ENCODE measurements around the gene GAS6.

Gene GAS6

GRCh38 chr13:113816946-113817859, 46.7 kb downstream of the GAS6 start:
- peak; percentile 88 for TF ChIP-seq CTCF (IDR thresholded peaks at IDR 0.05; ENCODE audit: low read depth, low read length)
- no peak overlapping the region for H3K4me3 ChIP-seq (replicated peaks in 1 of 2; ENCODE audit: low read depth in 2 of 2, low read length in 2 of 2)
- peak; percentile 85 to 88 for DNase-seq (ENCODE audit: low read depth in 2 of 2)

- TF ChIP-seq CTCF (IDR thresholded peaks at IDR 0.05; ENCODE audit: low read depth, low read length): no peak
- no peak overlapping the region for H3K4me3 ChIP-seq (replicated peaks in 1 of 2; ENCODE audit: low read depth in 2 of 2, low read length in 2 of 2)
- DNase-seq (ENCODE audit: low read depth in 2 of 2): no peak
These were observed 47.5 kb downstream of the GAS6 start for GRCh38 chr13:113816254-113816929.

GRCh38 chr13:113815151-113816058, 48.5 kb downstream of the GAS6 start:
- TF ChIP-seq CTCF (IDR thresholded peaks at IDR 0.05; ENCODE audit: low read depth, low read length): no peak
- no peak overlapping the region for H3K4me3 ChIP-seq (replicated peaks in 1 of 2; ENCODE audit: low read depth in 2 of 2, low read length in 2 of 2)
- DNase-seq (ENCODE audit: low read depth in 2 of 2): no peak

DNA sequence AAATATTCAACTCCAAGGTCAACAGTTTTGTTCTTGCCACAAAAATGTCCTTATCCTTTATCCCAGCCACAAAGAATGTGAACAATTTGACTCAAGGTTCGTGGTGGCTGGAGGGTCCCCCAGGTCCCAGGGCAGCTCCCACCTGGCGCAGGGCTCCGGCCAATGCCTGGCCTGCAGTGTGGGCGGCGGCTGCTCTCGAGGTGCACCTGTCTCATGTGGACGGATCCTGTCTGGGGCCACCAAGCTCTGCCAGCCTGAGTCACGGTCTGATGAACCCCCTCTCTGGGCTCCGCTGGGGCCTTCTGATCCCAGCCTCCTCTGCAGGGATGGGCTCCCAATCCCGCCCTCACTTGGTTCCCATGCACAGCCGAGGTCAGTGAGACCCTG, 49.4 kb downstream of the GAS6 start:
- H3K4me3 ChIP-seq (replicated peaks in 1 of 2; ENCODE audit: low read depth in 2 of 2, low read length in 2 of 2): no peak overlapping the region
- TF ChIP-seq CTCF (IDR thresholded peaks at IDR 0.05; ENCODE audit: low read depth, low read length): no peak
- DNase-seq (ENCODE audit: low read depth in 2 of 2): peak; percentile 47 to 55

- H3K4me3 ChIP-seq (replicated peaks in 1 of 2; ENCODE audit: low read depth in 2 of 2, low read length in 2 of 2): no peak overlapping the region
- no peak for TF ChIP-seq CTCF (IDR thresholded peaks at IDR 0.05; ENCODE audit: low read depth, low read length)
- peak in 1 of 2 donors; percentile 70 for DNase-seq (ENCODE audit: low read depth in 2 of 2)
These were observed 50.0 kb downstream of the GAS6 start for GRCh38 chr13:113813749-113814434.
